ENCODE data around the gene CTIF. TPM values are rescaled to one million over a fixed set of nuclear protein-coding genes. Genes with fewer than 3 reads are reported as not detected.

The CTIF gene
- total RNA-seq, 1 donor: 65.9 TPM

DNA sequence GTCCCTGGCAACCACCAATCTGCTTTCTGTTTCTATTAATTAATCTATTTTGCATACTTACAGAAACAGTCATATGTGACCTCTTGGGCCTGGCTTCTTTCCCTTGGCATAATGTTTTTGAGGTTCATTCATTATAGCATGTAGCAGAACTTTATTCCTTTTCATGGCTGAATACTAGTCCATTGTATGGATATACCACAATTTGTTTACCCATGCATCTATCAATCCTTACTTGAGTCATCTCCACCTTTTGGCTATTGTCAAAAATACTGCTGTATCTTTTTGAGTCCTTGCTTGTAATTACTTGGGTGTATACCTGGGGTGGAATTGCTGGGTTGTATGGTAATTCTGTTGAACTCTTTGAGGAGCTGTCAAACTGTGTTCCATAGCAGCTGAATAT lies 126.8 kb downstream of the CTIF start:
- no peak overlapping the region for H3K4me3 ChIP-seq (ENCODE audit: insufficient read depth, low read length)
- DNase-seq (ENCODE audit: insufficient read length, low spot score, missing footprints): no peak
- no peak overlapping the region for H2AFZ ChIP-seq (ENCODE audit: low read length)
- H3K79me2 ChIP-seq (ENCODE audit: insufficient read depth, low read length): peaks cover 14% of the 10 kb centered on the region
- peaks cover 5% of the 10 kb centered on the region for H3K9me3 ChIP-seq (ENCODE audit: low read depth, low read length)
- H3K27me3 ChIP-seq (ENCODE audit: insufficient read depth, low read length): no peaks in the 10 kb centered on the region
- H3K4me2 ChIP-seq (ENCODE audit: insufficient read depth, low read length): no peak overlapping the region
- peaks cover 65% of the 10 kb centered on the region for H4K20me1 ChIP-seq (ENCODE audit: insufficient read depth, low read length)
- H3K27ac ChIP-seq (ENCODE audit: low read depth, low read length): no peak overlapping the region
- H3K36me3 ChIP-seq (ENCODE audit: insufficient read depth, low read length): peaks cover 31% of the 10 kb centered on the region
- TF ChIP-seq, protein P1, sequence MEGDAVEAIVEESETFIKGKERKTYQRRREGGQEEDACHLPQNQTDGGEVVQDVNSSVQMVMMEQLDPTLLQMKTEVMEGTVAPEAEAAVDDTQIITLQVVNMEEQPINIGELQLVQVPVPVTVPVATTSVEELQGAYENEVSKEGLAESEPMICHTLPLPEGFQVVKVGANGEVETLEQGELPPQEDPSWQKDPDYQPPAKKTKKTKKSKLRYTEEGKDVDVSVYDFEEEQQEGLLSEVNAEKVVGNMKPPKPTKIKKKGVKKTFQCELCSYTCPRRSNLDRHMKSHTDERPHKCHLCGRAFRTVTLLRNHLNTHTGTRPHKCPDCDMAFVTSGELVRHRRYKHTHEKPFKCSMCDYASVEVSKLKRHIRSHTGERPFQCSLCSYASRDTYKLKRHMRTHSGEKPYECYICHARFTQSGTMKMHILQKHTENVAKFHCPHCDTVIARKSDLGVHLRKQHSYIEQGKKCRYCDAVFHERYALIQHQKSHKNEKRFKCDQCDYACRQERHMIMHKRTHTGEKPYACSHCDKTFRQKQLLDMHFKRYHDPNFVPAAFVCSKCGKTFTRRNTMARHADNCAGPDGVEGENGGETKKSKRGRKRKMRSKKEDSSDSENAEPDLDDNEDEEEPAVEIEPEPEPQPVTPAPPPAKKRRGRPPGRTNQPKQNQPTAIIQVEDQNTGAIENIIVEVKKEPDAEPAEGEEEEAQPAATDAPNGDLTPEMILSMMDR (IDR thresholded peaks at IDR 0.05; ENCODE audit: extremely low read depth, low read depth, low read length): no peak
- H3K4me1 ChIP-seq (ENCODE audit: insufficient read depth, low read length): peaks cover 21% of the 10 kb centered on the region

DNA sequence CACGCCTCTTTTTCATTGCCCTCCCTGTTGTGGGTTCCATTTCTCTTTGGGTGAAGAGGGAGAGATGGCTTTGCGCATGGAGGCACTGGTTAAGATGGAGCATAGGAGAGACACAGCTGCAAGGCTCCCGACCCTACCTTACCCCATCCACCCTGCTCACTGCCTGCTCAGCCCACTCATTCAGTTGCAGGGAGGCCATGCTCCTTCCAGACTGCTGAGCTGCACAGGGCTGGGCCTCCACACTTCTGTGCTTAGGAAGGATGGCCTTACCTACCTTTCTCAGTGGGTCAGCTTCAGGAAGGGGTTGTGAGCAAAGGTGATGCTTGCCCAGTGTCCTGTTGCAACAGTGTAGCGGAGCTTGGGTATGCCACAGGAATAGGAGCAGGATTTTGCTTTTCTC lies 127.8 kb downstream of the CTIF start:
- Histone ChIP-seq H3K4me2 (ENCODE audit: insufficient read depth, low read length) (no peak overlapping the region), H3K27me3 (ENCODE audit: insufficient read depth, low read length) (no peaks in the 10 kb centered on the region), H3K9me3 (ENCODE audit: low read depth, low read length) (peaks cover 5% of the 10 kb centered on the region), H2AFZ (ENCODE audit: low read length) (no peak overlapping the region), H4K20me1 (ENCODE audit: insufficient read depth, low read length) (peaks cover 55% of the 10 kb centered on the region), H3K4me3 (ENCODE audit: insufficient read depth, low read length) (no peak overlapping the region), H3K27ac (ENCODE audit: low read depth, low read length) (no peak overlapping the region), H3K36me3 (ENCODE audit: insufficient read depth, low read length) (peaks cover 40% of the 10 kb centered on the region), H3K79me2 (ENCODE audit: insufficient read depth, low read length) (peaks cover 14% of the 10 kb centered on the region), H3K4me1 (ENCODE audit: insufficient read depth, low read length) (peaks cover 11% of the 10 kb centered on the region)
- DNase-seq (ENCODE audit: insufficient read length, low spot score, missing footprints): no peak
- TF ChIP-seq, protein P1 (IDR thresholded peaks at IDR 0.05; ENCODE audit: extremely low read depth, low read depth, low read length): no peak

DNA sequence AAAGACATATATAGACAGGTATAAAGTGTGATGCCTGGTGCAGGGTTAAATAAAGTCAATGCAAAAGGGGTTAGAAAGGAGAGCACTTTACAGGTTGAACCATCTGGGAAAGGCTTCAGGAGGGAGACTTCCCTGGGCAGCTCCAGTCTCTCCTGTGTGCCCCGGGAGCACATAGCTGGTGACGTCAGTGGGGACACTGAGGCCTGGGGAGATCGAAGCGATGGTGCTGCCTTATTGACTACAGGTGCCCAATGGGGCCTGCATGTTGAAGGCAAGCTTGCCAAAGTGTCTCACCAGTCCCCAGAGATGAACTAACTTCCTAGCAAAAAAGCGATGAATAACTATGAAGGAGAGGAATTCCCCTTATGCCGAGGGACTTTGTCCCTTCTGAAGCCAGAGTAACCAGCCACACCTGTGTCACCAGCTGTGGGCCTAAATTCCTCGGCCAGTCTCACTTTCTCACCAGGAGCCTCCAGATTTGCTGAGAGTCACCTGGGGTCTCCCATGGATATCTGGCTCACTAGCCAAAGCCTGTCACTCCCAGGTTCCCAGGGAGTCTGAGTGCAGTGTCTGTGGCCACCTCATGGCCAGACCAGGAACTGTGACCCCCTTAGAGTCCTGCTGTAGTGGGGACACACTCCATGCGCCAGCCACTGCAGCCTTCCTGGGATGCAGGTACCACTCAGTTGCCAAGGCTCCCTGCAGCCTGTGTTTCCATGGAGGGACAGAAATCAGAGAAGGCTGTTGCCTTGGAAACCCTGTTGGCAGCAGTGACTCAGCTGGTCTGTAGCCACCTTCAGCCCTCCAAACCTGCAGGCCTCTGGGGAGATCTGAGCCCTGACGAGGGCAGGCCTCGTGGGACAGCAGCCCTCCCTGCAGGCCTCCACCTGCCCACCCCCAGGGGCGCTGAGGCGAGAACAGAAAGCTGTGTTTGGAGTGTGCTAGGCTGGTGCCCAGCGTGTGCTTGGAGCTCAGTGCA lies 128.7 kb downstream of the CTIF start:
- TF ChIP-seq, protein P1 (IDR thresholded peaks at IDR 0.05; ENCODE audit: extremely low read depth, low read depth, low read length): peak; percentile 38
- Histone ChIP-seq H2AFZ (ENCODE audit: low read length) (no peak overlapping the region), H3K36me3 (ENCODE audit: insufficient read depth, low read length) (peaks cover 42% of the 10 kb centered on the region), H3K27ac (ENCODE audit: low read depth, low read length) (no peak overlapping the region), H3K79me2 (ENCODE audit: insufficient read depth, low read length) (peaks cover 10% of the 10 kb centered on the region), H3K4me1 (ENCODE audit: insufficient read depth, low read length) (peaks cover 2% of the 10 kb centered on the region), H3K4me3 (ENCODE audit: insufficient read depth, low read length) (no peak overlapping the region), H3K9me3 (ENCODE audit: low read depth, low read length) (peaks cover 5% of the 10 kb centered on the region), H4K20me1 (ENCODE audit: insufficient read depth, low read length) (peaks cover 54% of the 10 kb centered on the region), H3K4me2 (ENCODE audit: insufficient read depth, low read length) (no peak overlapping the region), H3K27me3 (ENCODE audit: insufficient read depth, low read length) (no peaks in the 10 kb centered on the region)
- peak; percentile 90 for DNase-seq (ENCODE audit: insufficient read length, low spot score, missing footprints)

DNA sequence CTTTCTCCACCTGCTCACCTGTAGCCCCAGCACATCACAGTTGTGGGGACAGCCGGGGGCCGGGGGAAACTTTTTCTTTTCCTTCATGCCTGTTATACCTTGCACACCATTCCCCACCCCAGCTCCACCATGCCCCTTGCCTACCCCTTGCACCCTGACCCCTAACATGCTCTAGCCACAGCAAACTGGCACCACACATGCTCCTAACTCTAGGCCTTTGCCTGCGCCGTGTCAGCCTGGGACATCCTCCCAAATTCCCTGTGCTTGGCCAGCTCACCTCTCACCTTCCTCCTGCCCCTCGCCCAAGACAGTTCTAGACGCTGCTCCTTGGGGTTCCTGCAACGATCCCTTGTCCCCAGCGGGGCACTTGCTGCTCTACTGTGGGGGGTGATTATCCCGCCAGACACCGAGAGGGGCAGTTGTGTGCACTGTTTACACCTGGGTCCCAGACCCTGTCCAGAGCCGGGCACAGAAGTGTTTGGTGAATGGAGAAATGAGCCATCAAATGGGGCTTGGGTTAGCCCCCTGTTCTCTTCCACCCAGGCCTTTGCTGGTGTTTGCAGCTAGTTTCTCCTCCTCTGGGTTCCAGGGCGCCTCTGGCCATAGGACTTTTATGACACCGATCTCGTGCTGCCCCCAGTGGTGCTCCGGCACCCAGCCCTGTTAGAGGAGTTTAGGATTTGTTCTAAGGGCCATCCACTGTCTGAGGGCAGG lies 129.8 kb downstream of the CTIF start:
- H3K4me1 ChIP-seq (ENCODE audit: insufficient read depth, low read length): peaks cover 3% of the 10 kb centered on the region
- no peaks in the 10 kb centered on the region for H3K27me3 ChIP-seq (ENCODE audit: insufficient read depth, low read length)
- H2AFZ ChIP-seq (ENCODE audit: low read length): no peak overlapping the region
- no peak overlapping the region for H3K4me3 ChIP-seq (ENCODE audit: insufficient read depth, low read length)
- peaks cover 49% of the 10 kb centered on the region for H4K20me1 ChIP-seq (ENCODE audit: insufficient read depth, low read length)
- DNase-seq (ENCODE audit: insufficient read length, low spot score, missing footprints): no peak
- H3K27ac ChIP-seq (ENCODE audit: low read depth, low read length): no peak overlapping the region
- peaks cover 42% of the 10 kb centered on the region for H3K36me3 ChIP-seq (ENCODE audit: insufficient read depth, low read length)
- TF ChIP-seq, protein P1 (IDR thresholded peaks at IDR 0.05; ENCODE audit: extremely low read depth, low read depth, low read length): peak; percentile 13
- peaks cover 5% of the 10 kb centered on the region for H3K9me3 ChIP-seq (ENCODE audit: low read depth, low read length)
- H3K4me2 ChIP-seq (ENCODE audit: insufficient read depth, low read length): no peak overlapping the region
- H3K79me2 ChIP-seq (ENCODE audit: insufficient read depth, low read length): peaks cover 4% of the 10 kb centered on the region
